Heart left ventricle (tissue), 13 donors: ENCODE data around the gene ARHGEF11.

Experiments used
- CTCF ChIP-seq, 12 donors: fragments of 200-600 bp; sonication (generic) in 4 of 12; IDR thresholded peaks; one replicate each; pipeline versions ENCODE4 v1.5.0 to v1.8.0; 2018 to 2022; ENCODE audit warnings: antibody characterized with exemption in 12 of 12, mild to moderate bottlenecking in 5 of 12
- POLR2A ChIP-seq, 2 donors: fragments of 450-650 bp; IDR thresholded peaks; one replicate each; pipeline ENCODE4 v1.6.1; 2017; ENCODE audit warnings: antibody characterized with exemption in 2 of 2, mild to moderate bottlenecking in 2 of 2, moderate library complexity in 2 of 2
- donor health status: ischemic (EF 13 %, LVEDD 7.1; RV severe dilation, severe dysfunction).
- donor health status: DM: no; HTN: yes; CAD: no.
- donor health status: DM: no; HTN: no; CAD: no.
- donor health status: ischemic (EF 25% LVEDD 6.9; RV normal size, moderate dysfunction).
- donor health status: ischemic (EF 25% LVEDD 5.7; RV mildly dilated, moderate dysfunction).
- donor health status: ischemic (EF 35%, LVEDD 5.7; RV mildly dilated, moderate dysfunction).
- donor health status: nonischemic (EF 11% LVEDD 7.7; RV severe dilation, severe dysfunction).
- donor health status: DM: yes; HTN: yes; CAD: no.
- donor health status: PGD.
- donor health status: ischemic (EF 29% LVEDD 5.4; RV normal size, mild dysfunction).
- donor health status: nonischemic (EF 23%, LVEDD 6.1; RV moderate dilation, normal function).

- TF ChIP-seq CTCF (IDR thresholded peaks at IDR 0.05) = no peak
- TF ChIP-seq POLR2A (IDR thresholded peaks at IDR 0.05) = no peak
Observed at GRCh38 chr1:157056269-157056668, 10.7 kb upstream of the ARHGEF11 start.
